Neural crest cell (in vitro differentiated cells): ENCODE measurements around the gene DNAH7. TPM values are rescaled to one million over a fixed set of nuclear protein-coding genes. Genes with fewer than 3 reads are reported as not detected.

ENCODE experiments used
- DNase-seq: peaks from one replicate; pipeline ENCODE4 v3.0.0; 2021; ENCODE audit warnings: low read depth, mixed read lengths, low spot score
- H3K27ac Mint-ChIP-seq: one replicate; pipeline ENCODE4 v1.8.0; 2021; ENCODE audit warnings: mild to moderate bottlenecking, mixed read lengths; ENCODE audit not compliant: unreplicated experiment
- H3K27me3 Mint-ChIP-seq: 2 replicates; pipeline ENCODE4 v1.8.0; 2021; ENCODE audit warnings: low read depth, mild to moderate bottlenecking, mixed read lengths
- H3K36me3 Mint-ChIP-seq: 2 replicates; pipeline ENCODE4 v1.8.0; 2021; ENCODE audit warnings: low read depth, mild to moderate bottlenecking, mixed read lengths
- H3K4me1 Mint-ChIP-seq: 2 replicates; pipeline ENCODE4 v1.8.0; 2021; ENCODE audit warnings: mixed read lengths
- H3K4me3 Mint-ChIP-seq: one replicate; pipeline ENCODE4 v1.8.0; 2021; ENCODE audit warnings: mild to moderate bottlenecking, mixed read lengths
- H3K9me3 Mint-ChIP-seq: 2 replicates; pipeline ENCODE4 v1.8.0; 2021; ENCODE audit warnings: mixed read lengths
- total RNA-seq: library from RNA; stranded (reverse); gene quantifications from 2 replicates; pipeline ENCODE4 v1.2.1, GENCODE V29; 2021
- TF ChIP-seq, protein P1 (sequence below): fragments of 200-600 bp; sonication (generic); conservative IDR thresholded peaks from 2 replicates; pipeline ENCODE4 v1.5.0; 2021; ENCODE audit warnings: antibody characterized with exemption, mild to moderate bottlenecking

The DNAH7 gene
- total RNA-seq, 1 donor from 2014 or later: 1.5 TPM

DNA sequence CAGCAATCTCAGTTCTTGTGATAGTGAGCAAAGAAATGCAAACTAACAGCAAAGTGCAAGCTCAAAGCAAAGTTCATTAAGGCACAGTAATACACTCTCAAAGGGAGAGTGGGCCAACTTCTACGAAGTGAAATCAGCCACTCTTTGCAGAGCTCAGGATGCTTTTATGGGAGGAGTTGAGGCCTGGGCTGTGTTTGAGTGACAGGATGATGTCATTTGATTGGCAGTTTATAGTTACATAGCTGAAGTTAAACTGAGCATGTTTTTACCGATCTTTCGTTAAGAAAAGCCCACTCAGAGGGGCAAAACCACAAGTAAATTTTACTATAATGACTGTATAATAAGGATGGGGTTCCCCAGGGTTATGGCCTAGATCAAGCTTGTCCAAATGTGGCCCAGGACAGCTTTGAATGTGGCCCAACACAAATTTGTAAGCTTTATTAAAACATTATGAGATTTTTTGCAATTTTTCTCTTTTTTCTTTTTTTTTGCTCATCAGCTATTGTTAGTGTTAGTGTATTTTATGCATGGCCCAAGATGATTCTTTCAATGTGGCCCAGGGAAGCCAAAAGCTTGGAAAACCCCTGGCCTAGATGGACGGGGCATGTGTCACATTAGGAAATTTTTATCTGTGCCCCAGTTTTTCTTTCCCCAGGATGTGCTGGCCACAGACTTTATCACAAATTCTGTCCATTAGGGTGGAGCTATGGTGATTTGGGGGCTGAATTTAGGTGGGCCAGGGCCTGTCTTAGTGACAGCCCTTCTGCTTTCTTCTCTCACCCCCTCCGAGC lies 8.3 kb upstream of the DNAH7 start:
- H3K9me3 Mint-ChIP-seq: no peaks in the 10 kb centered on the region
- TF ChIP-seq, protein P1, sequence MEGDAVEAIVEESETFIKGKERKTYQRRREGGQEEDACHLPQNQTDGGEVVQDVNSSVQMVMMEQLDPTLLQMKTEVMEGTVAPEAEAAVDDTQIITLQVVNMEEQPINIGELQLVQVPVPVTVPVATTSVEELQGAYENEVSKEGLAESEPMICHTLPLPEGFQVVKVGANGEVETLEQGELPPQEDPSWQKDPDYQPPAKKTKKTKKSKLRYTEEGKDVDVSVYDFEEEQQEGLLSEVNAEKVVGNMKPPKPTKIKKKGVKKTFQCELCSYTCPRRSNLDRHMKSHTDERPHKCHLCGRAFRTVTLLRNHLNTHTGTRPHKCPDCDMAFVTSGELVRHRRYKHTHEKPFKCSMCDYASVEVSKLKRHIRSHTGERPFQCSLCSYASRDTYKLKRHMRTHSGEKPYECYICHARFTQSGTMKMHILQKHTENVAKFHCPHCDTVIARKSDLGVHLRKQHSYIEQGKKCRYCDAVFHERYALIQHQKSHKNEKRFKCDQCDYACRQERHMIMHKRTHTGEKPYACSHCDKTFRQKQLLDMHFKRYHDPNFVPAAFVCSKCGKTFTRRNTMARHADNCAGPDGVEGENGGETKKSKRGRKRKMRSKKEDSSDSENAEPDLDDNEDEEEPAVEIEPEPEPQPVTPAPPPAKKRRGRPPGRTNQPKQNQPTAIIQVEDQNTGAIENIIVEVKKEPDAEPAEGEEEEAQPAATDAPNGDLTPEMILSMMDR: no peak
- no peaks in the 10 kb centered on the region for H3K4me1 Mint-ChIP-seq
- DNase-seq: no peak
- H3K27ac Mint-ChIP-seq: no peak overlapping the region
- H3K4me3 Mint-ChIP-seq: no peak overlapping the region
- H3K36me3 Mint-ChIP-seq: no peaks in the 10 kb centered on the region
- no peaks in the 10 kb centered on the region for H3K27me3 Mint-ChIP-seq

DNA sequence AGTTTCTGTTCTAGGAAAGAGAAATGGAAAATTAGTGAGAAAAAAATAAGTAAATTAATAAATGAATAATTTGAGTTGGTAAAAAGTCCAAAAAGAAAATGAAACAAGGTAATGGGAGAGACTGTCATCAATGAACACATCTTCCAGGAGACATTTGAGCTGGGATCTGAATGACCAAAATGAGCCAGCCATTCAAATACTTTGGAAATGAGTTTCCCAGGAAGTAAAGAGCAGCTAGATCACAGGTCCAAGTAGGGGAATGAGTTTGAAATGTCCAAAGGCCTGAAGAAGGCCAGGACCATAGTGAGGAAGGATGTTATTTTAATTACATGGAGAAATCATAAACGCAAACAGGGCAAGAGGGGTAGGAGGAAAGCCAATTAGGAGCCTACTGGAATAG lies 6.6 kb upstream of the DNAH7 start:
- Mint-ChIP-seq H3K4me3 (no peak overlapping the region), H3K27me3 (peaks cover 2% of the 10 kb centered on the region), H3K4me1 (no peaks in the 10 kb centered on the region), H3K9me3 (no peaks in the 10 kb centered on the region), H3K27ac (no peak overlapping the region), H3K36me3 (no peaks in the 10 kb centered on the region)
- TF ChIP-seq, protein P1: no peak
- DNase-seq: no peak

DNA sequence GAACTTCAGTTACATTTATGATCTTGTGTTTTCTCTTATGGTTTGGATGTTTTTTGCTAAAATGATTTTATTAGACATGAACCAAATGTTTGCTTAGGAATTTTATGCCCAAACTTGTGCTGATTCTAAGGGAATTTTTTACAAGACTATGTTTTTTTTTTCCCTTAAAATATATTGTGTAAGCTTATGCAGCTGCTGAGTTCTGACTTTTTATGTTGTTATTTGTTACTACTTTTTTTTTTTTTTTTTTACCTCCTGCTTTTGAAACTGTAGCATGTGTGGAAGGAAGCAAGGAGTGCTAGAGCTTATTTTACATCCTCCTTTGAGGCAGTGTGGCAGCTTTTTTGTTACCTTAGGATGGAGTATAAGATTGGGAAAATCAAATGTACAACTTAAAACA lies 6.0 kb upstream of the DNAH7 start:
- H3K9me3 Mint-ChIP-seq: no peaks in the 10 kb centered on the region
- no peaks in the 10 kb centered on the region for H3K4me1 Mint-ChIP-seq
- H3K36me3 Mint-ChIP-seq: no peaks in the 10 kb centered on the region
- H3K27me3 Mint-ChIP-seq: peaks cover 2% of the 10 kb centered on the region
- TF ChIP-seq, protein P1: no peak
- no peak overlapping the region for H3K27ac Mint-ChIP-seq
- no peak overlapping the region for H3K4me3 Mint-ChIP-seq
- no peak for DNase-seq

DNA sequence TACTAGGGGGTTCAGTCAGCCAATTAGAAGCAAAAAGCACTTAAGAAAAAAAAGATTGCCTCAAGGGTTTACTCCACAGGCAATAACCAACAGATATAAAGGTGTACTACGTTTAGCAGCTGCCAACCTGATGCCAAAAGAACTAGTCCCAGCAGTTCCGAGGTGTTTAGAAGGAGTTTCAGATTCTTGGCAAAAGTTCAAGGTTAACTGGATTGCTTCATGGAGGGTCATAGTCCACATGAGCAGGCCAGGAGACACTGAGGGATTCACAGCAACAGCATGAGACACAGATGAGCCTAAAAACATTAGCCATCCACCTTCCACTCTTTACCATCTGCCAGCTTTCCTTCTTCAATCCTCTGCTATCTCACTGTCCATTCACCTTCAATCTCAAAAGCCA lies 4.9 kb upstream of the DNAH7 start:
- DNase-seq: no peak
- Mint-ChIP-seq H3K4me3 (no peak overlapping the region), H3K27me3 (peaks cover 6% of the 10 kb centered on the region), H3K36me3 (no peaks in the 10 kb centered on the region), H3K9me3 (no peaks in the 10 kb centered on the region), H3K4me1 (no peaks in the 10 kb centered on the region), H3K27ac (no peak overlapping the region)
- TF ChIP-seq, protein P1: no peak

DNA sequence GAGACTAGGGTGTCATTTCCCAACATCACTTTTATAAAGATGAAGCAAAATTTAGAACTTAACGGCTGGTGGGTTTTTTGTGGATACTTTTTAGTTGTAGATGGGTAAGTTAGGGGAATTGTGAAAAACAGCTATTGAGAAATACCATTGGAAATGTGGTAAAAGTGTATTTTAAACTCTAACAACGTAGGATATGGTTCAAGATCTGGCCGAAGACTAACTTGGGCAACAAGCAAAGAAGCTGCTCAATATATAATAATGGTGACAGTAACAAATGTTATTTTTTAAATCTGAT lies 1.6 kb downstream of the DNAH7 start:
- no peak overlapping the region for H3K27ac Mint-ChIP-seq
- no peak for DNase-seq
- TF ChIP-seq, protein P1: no peak
- no peaks in the 10 kb centered on the region for H3K36me3 Mint-ChIP-seq
- peak overlapping the region; percentile 89 for H3K4me3 Mint-ChIP-seq
- H3K9me3 Mint-ChIP-seq: no peaks in the 10 kb centered on the region
- H3K27me3 Mint-ChIP-seq: peaks cover 20% of the 10 kb centered on the region
- peaks cover 8% of the 10 kb centered on the region for H3K4me1 Mint-ChIP-seq
